Smooth muscle cell (in vitro differentiated cells): ENCODE results near the gene TBC1D26. TPM values are rescaled to one million over a fixed set of nuclear protein-coding genes. Genes with fewer than 3 reads are reported as not detected.

Experiments used
- polyA plus RNA-seq: library from polyadenylated mRNA; unstranded; fragments of >200 nt; fragmentation: Nextera tagmentation; extraction: Ambion mirVana; gene quantifications from 2 replicates; pipeline ENCODE4 v1.2.1, GENCODE V29; 2016
- small RNA-seq: library from RNA; depleted of rRNA; stranded (forward); fragments of <200 nt; gene quantifications from one replicate; pipeline ENCODE3, GENCODE V24; 2014
- total RNA-seq: library from RNA; depleted of rRNA; stranded (reverse); fragments of >200 nt; gene quantifications from 2 replicates; pipeline ENCODE4 v1.2.3, GENCODE V29; 2014

TBC1D26 gene
- total and polyA plus RNA-seq, 2 experiments from 2014 or later = 1.8 TPM; not detected in 1

Small RNA genes lying within 50 kb of the gene (small RNA-seq; reads per million reads assigned to genes)
- not detected for gene AC015922.1
- gene RNA5SP436 = not detected

Other genes with a start within 250 kb of the TBC1D26 start
- gene TVP23C, start 168.8 kb upstream of the TBC1D26 start, total RNA-seq = 34.1 and 52.5 TPM in 2 replicates
- gene TVP23C, start 168.8 kb upstream of the TBC1D26 start, polyA plus RNA-seq = 10.0 and 11.6 TPM in 2 replicates
- 3.1 and 3.4 TPM in 2 replicates for gene FBXW10B, start 112.6 kb upstream of the TBC1D26 start, total RNA-seq
- gene FBXW10B, start 112.6 kb upstream of the TBC1D26 start, polyA plus RNA-seq = 0.23 and 1.4 TPM in 2 replicates
- gene TRIM16, start 48.0 kb upstream of the TBC1D26 start, total RNA-seq = 20.7 and 27.3 TPM in 2 replicates
- gene TRIM16, start 48.0 kb upstream of the TBC1D26 start, polyA plus RNA-seq = 29.7 and 43.0 TPM in 2 replicates
- gene ZNF286A, start 32.5 kb upstream of the TBC1D26 start, total RNA-seq = 39.6 and 52.8 TPM in 2 replicates
- gene ZNF286A, start 32.5 kb upstream of the TBC1D26 start, polyA plus RNA-seq = 9.2 and 17.9 TPM in 2 replicates
- 14.2 and 24.7 TPM in 2 replicates for gene ADORA2B, start 212.8 kb downstream of the TBC1D26 start, total RNA-seq
- gene ADORA2B, start 212.8 kb downstream of the TBC1D26 start, polyA plus RNA-seq = 17.0 and 18.8 TPM in 2 replicates